ENCODE results near the gene SHMT2.

- no peak for TF ChIP-seq EZH2 (IDR thresholded peaks at IDR 0.05)
- TF ChIP-seq EZH2phosphoT487 (IDR thresholded peaks at IDR 0.05) = no peak
- TF ChIP-seq CTCF (IDR thresholded peaks at IDR 0.05) = no peak
These were observed 31.2 kb upstream of the SHMT2 start for GRCh38 chr12:57198329-57198728.
